ENCODE results near the gene DTNA.

DNA sequence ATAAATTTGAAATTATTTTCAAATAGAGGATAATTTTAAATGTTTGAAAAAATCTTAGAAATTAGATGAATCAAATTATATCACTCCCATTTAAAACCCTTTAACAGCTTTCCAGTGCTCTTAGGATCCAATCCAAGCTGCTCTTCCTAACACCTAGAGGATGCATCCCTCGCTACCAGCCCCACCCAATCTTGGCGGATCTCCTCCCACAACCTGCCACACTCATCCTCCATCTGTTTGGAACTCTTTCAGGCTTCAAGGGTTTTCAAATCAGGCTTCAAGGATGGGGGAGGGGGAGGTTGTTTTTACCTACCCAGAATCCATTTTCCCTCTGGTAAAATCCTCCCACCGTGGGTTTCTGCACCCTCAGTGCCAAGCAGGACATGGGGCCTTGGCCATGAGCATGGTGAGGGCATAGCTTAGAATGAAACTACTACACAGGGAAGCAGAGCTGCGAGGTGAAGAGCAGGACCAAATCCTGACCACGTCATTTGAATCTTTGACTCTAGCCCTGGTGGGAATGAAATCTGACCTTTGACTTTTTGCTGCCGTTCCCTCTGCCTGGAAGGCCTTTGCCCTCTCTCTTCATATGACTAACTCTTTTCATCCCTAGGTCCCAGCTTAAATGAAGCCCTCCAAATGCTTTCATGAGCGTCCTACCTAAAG is 218.1 kb downstream of the DTNA start:
- TF ChIP-seq POLR2A (IDR thresholded peaks at IDR 0.05; ENCODE audit: low read depth, low read length) = no peak
- no peak for TF ChIP-seq POLR2AphosphoS5 (IDR thresholded peaks at IDR 0.05; ENCODE audit: low read depth, low read length)
- TF ChIP-seq TAF1 (IDR thresholded peaks at IDR 0.05; ENCODE audit: borderline replicate concordance, low read depth, low read length) = no peak

Measured in GM12892 (cell line).